Upper lobe of left lung (tissue), 4 donors: Measurements from ENCODE around the gene RAF1.

ENCODE experiments used
- CTCF ChIP-seq, 6 experiments: fragments of 450-650 bp in 4 of 6; fragments of 200-600 bp in 2 of 6; sonication (generic) in 2 of 6; IDR thresholded peaks; one replicate each; pipeline ENCODE4 v1.5.1; 2016 to 2019; ENCODE audit warnings: antibody characterized with exemption in 6 of 6
- EP300 ChIP-seq, 4 donors: sonication (generic); formaldehyde crosslinking; IDR thresholded peaks; one replicate each; pipeline ENCODE4 v1.5.1; 2017; ENCODE audit warnings: antibody characterized with exemption in 4 of 4, control low read depth in 2 of 4
- POLR2AphosphoS5 ChIP-seq, 2 donors: sonication (generic); formaldehyde crosslinking; IDR thresholded peaks; one replicate each; pipeline ENCODE4 v1.5.1; 2017; ENCODE audit warnings: antibody characterized with exemption in 2 of 2

- TF ChIP-seq CTCF (IDR thresholded peaks at IDR 0.05) (no peak), POLR2AphosphoS5 (IDR thresholded peaks at IDR 0.05) (no peak), EP300 (IDR thresholded peaks at IDR 0.05) (no peak)
These were observed 103.3 kb downstream of the RAF1 start for GRCh38 chr3:12560505-12561190.
